HEK293 (cell line): ENCODE measurements around the gene KRT17.
"Not testable (repeated sequence)": the region's sequence is repeated elsewhere in the genome, so short reads cannot be mapped to it uniquely, and the experiment has no call there.

Experiments
- CTCF ChIA-PET: fragments of 350-600 bp; formaldehyde crosslinking; extraction: SDS; loops from one replicate; lab custom pipeline; 2021; ENCODE audit warnings: antibody characterized with exemption; lab: Yijun Ruan, JAX
- POLR2A ChIA-PET: fragments of 300-600 bp; formaldehyde crosslinking; extraction: SDS; loops from one replicate; lab custom pipeline; 2020; ENCODE audit warnings: antibody characterized with exemption, inconsistent platforms; lab: Yijun Ruan, JAX
- H3K27ac ChIP-seq: fragments of 200-500 bp; sonication (Bioruptor generic); 2 replicates; pipeline ENCODE4 v1.5.1; 2014; ENCODE audit warnings: low read depth, low read length, control low read depth, inconsistent platforms; ENCODE audit errors: extremely low read depth
- H3K36me3 ChIP-seq, 2 experiments: fragments of 200-500 bp in 1 of 2; sonication (Bioruptor generic) in 1 of 2; 1 replicate in 1 of 2; 2 replicates in 1 of 2; pipeline ENCODE4 v1.5.1; 2014 to 2017; ENCODE audit warnings: inconsistent platforms in 2 of 2, low read length in 2 of 2; ENCODE audit not compliant: control insufficient read depth in 2 of 2, insufficient read depth in 1 of 2
- H3K4me1 ChIP-seq: fragments of 200-500 bp; sonication (Bioruptor generic); 2 replicates; pipeline ENCODE4 v1.5.1; 2014; ENCODE audit warnings: mild to moderate bottlenecking, low read length, inconsistent platforms; ENCODE audit not compliant: control insufficient read depth, insufficient read depth
- H3K4me3 ChIP-seq: 2 replicates; pipeline ENCODE4 v1.5.1; 2011; ENCODE audit warnings: low read depth, mild to moderate bottlenecking, control low read depth, low read length, moderate library complexity
- H3K9me3 ChIP-seq: fragments of 200-500 bp; sonication (Bioruptor generic); 2 replicates; pipeline ENCODE4 v1.5.1; 2014; ENCODE audit warnings: low read depth, low read length, inconsistent platforms; ENCODE audit not compliant: control insufficient read depth, insufficient read depth
- KLF9 ChIP-seq: fragments of 450-650 bp; formaldehyde crosslinking; IDR thresholded peaks from 2 replicates; pipeline ENCODE4 v1.5.1; 2016; ENCODE audit warnings: missing biosample characterization, missing genetic modification characterization, low read depth
- OSR2 ChIP-seq: fragments of 450-650 bp; formaldehyde crosslinking; IDR thresholded peaks from 2 replicates; pipeline ENCODE4 v1.5.1; 2016; ENCODE audit warnings: missing biosample characterization, missing genetic modification characterization
- REPIN1 ChIP-seq: fragments of 450-650 bp; formaldehyde crosslinking; IDR thresholded peaks from 2 replicates; pipeline ENCODE4 v1.5.1; 2017; ENCODE audit warnings: missing biosample characterization, missing genetic modification characterization, low read depth
- ZBTB8A ChIP-seq: fragments of 450-650 bp; formaldehyde crosslinking; IDR thresholded peaks from 2 replicates; pipeline ENCODE4 v1.5.1; 2016; ENCODE audit warnings: missing biosample characterization, missing genetic modification characterization
- ZNF140 ChIP-seq: fragments of 450-650 bp; formaldehyde crosslinking; IDR thresholded peaks from 2 replicates; pipeline ENCODE4 v1.5.1; 2016; ENCODE audit warnings: missing biosample characterization, missing genetic modification characterization
- ZNF19 ChIP-seq: fragments of 450-650 bp; formaldehyde crosslinking; IDR thresholded peaks from 2 replicates; pipeline ENCODE4; 2016; ENCODE audit warnings: missing biosample characterization, missing genetic modification characterization, low read depth
- ZNF266 ChIP-seq: fragments of 450-650 bp; formaldehyde crosslinking; IDR thresholded peaks from 2 replicates; pipeline ENCODE4 v1.5.1; 2016; ENCODE audit warnings: missing biosample characterization, missing genetic modification characterization, low read depth
- ZNF311 ChIP-seq: fragments of 450-650 bp; formaldehyde crosslinking; IDR thresholded peaks from 2 replicates; pipeline ENCODE4 v1.5.1; 2017; ENCODE audit warnings: missing biosample characterization, missing genetic modification characterization, borderline replicate concordance
- ZNF433 ChIP-seq: fragments of 450-650 bp; formaldehyde crosslinking; IDR thresholded peaks from 2 replicates; pipeline ENCODE4 v1.5.1; 2016; ENCODE audit warnings: missing biosample characterization, missing genetic modification characterization, low read depth
- ZNF473 ChIP-seq: fragments of 450-650 bp; formaldehyde crosslinking; IDR thresholded peaks from 2 replicates; pipeline ENCODE4 v1.5.1; 2017; ENCODE audit warnings: missing biosample characterization, missing genetic modification characterization
- ZNF48 ChIP-seq: fragments of 450-650 bp; formaldehyde crosslinking; IDR thresholded peaks from 2 replicates; pipeline ENCODE4 v1.5.1; 2016; ENCODE audit warnings: missing biosample characterization, missing genetic modification characterization
- ZNF558 ChIP-seq: fragments of 450-650 bp; formaldehyde crosslinking; IDR thresholded peaks from 2 replicates; pipeline ENCODE4 v1.5.1; 2016; ENCODE audit warnings: missing biosample characterization, missing genetic modification characterization
- ZNF707 ChIP-seq: fragments of 450-650 bp; formaldehyde crosslinking; IDR thresholded peaks from 2 replicates; pipeline ENCODE4 v1.5.1; 2016; ENCODE audit warnings: missing biosample characterization, missing genetic modification characterization
- ZNF776 ChIP-seq: fragments of 450-650 bp; formaldehyde crosslinking; IDR thresholded peaks from 2 replicates; pipeline ENCODE4 v1.5.0; 2017; ENCODE audit warnings: missing biosample characterization, missing genetic modification characterization, borderline replicate concordance
- TF ChIP-seq, protein P1 (sequence below): fragments of 450-650 bp; formaldehyde crosslinking; IDR thresholded peaks from 2 replicates; pipeline ENCODE4 v1.5.1; 2016; ENCODE audit warnings: missing biosample characterization, missing genetic modification characterization
- TF ChIP-seq, protein P2 (sequence below): fragments of 450-650 bp; formaldehyde crosslinking; IDR thresholded peaks from 2 replicates; pipeline ENCODE4 v1.5.1; 2016; ENCODE audit warnings: missing biosample characterization, missing genetic modification characterization, borderline replicate concordance
- TF ChIP-seq, protein P3 (sequence below): fragments of 450-650 bp; formaldehyde crosslinking; IDR thresholded peaks from 2 replicates; pipeline ENCODE4 v1.5.1; 2016; ENCODE audit warnings: missing biosample characterization, missing genetic modification characterization
- TF ChIP-seq, protein P4 (sequence below): fragments of 450-650 bp; formaldehyde crosslinking; IDR thresholded peaks from 2 replicates; pipeline ENCODE4 v1.5.0; 2017; ENCODE audit warnings: missing biosample characterization, missing genetic modification characterization, borderline replicate concordance

Gene KRT17

DNA sequence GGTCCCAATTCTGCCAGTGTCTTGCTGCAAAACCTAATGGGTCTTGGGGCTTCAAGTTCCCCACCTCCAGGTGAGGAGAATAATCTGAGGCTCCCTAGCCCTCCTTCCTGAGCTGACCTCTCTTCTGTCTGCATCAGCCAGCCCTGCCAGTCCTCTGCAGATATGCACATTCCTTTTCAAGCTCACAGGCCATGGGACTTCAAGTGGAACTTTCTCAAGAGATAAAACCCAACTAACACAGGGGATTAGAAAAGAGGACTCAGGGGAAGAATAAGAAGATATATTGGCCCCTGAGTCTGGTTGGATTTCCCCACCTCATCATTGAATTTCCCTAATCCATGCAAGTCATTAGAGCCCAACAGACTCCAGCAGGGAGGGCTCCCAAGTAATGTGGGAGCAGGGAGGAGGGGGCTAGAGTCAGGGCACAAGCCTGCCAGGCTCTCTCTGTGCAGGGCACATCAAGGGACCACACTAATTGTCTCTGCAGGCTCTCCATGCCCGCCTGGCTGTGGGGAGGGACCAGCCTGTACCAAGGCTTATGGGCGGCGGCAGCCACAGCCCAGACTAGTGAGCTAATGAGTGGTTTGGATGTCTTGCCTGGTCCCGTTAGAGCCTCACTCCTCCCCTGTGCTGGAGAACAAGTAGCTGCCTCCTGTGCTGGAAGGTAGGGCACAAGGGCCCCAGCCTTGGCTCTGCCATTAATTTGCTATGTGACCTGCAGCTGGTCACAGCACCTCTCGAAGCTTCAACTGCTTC lies 38.9 kb downstream of the KRT17 start:
- ChIA-PET CTCF (interaction anchor here (1.4 to 2.0 kb wide), 2 partner anchors 37 to 63 kb away, joined by 4 to 10 read pairs; no protein-coding TSS in a partner anchor), POLR2A (no interaction called here)
- Histone ChIP-seq H3K4me3 (no peak overlapping the region), H3K4me1 (no peaks in the 10 kb centered on the region), H3K27ac (no peak overlapping the region), H3K36me3 (no peaks in the 10 kb centered on the region), H3K9me3 (no peaks in the 10 kb centered on the region)
- no peak for TF ChIP-seq ZNF433
- TF ChIP-seq ZNF48 (tag by site-specific recombination): no peak
- no peak for TF ChIP-seq ZNF473 (tag by site-specific recombination)
- TF ChIP-seq ZNF140 (tag by site-specific recombination): no peak
- TF ChIP-seq, protein P1, sequence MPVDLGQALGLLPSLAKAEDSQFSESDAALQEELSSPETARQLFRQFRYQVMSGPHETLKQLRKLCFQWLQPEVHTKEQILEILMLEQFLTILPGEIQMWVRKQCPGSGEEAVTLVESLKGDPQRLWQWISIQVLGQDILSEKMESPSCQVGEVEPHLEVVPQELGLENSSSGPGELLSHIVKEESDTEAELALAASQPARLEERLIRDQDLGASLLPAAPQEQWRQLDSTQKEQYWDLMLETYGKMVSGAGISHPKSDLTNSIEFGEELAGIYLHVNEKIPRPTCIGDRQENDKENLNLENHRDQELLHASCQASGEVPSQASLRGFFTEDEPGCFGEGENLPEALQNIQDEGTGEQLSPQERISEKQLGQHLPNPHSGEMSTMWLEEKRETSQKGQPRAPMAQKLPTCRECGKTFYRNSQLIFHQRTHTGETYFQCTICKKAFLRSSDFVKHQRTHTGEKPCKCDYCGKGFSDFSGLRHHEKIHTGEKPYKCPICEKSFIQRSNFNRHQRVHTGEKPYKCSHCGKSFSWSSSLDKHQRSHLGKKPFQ (tag by site-specific recombination): no peak
- TF ChIP-seq KLF9 (tag by site-specific recombination): no peak
- no peak for TF ChIP-seq ZNF266 (tag by site-specific recombination)
- TF ChIP-seq ZNF558: no peak
- TF ChIP-seq OSR2 (tag by site-specific recombination): no peak
- TF ChIP-seq, protein P2, sequence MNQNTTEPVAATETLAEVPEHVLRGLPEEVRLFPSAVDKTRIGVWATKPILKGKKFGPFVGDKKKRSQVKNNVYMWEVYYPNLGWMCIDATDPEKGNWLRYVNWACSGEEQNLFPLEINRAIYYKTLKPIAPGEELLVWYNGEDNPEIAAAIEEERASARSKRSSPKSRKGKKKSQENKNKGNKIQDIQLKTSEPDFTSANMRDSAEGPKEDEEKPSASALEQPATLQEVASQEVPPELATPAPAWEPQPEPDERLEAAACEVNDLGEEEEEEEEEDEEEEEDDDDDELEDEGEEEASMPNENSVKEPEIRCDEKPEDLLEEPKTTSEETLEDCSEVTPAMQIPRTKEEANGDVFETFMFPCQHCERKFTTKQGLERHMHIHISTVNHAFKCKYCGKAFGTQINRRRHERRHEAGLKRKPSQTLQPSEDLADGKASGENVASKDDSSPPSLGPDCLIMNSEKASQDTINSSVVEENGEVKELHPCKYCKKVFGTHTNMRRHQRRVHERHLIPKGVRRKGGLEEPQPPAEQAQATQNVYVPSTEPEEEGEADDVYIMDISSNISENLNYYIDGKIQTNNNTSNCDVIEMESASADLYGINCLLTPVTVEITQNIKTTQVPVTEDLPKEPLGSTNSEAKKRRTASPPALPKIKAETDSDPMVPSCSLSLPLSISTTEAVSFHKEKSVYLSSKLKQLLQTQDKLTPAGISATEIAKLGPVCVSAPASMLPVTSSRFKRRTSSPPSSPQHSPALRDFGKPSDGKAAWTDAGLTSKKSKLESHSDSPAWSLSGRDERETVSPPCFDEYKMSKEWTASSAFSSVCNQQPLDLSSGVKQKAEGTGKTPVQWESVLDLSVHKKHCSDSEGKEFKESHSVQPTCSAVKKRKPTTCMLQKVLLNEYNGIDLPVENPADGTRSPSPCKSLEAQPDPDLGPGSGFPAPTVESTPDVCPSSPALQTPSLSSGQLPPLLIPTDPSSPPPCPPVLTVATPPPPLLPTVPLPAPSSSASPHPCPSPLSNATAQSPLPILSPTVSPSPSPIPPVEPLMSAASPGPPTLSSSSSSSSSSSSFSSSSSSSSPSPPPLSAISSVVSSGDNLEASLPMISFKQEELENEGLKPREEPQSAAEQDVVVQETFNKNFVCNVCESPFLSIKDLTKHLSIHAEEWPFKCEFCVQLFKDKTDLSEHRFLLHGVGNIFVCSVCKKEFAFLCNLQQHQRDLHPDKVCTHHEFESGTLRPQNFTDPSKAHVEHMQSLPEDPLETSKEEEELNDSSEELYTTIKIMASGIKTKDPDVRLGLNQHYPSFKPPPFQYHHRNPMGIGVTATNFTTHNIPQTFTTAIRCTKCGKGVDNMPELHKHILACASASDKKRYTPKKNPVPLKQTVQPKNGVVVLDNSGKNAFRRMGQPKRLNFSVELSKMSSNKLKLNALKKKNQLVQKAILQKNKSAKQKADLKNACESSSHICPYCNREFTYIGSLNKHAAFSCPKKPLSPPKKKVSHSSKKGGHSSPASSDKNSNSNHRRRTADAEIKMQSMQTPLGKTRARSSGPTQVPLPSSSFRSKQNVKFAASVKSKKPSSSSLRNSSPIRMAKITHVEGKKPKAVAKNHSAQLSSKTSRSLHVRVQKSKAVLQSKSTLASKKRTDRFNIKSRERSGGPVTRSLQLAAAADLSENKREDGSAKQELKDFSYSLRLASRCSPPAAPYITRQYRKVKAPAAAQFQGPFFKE (tag by site-specific recombination): no peak
- no peak for TF ChIP-seq ZNF19 (tag by site-specific recombination)
- TF ChIP-seq, protein P3, sequence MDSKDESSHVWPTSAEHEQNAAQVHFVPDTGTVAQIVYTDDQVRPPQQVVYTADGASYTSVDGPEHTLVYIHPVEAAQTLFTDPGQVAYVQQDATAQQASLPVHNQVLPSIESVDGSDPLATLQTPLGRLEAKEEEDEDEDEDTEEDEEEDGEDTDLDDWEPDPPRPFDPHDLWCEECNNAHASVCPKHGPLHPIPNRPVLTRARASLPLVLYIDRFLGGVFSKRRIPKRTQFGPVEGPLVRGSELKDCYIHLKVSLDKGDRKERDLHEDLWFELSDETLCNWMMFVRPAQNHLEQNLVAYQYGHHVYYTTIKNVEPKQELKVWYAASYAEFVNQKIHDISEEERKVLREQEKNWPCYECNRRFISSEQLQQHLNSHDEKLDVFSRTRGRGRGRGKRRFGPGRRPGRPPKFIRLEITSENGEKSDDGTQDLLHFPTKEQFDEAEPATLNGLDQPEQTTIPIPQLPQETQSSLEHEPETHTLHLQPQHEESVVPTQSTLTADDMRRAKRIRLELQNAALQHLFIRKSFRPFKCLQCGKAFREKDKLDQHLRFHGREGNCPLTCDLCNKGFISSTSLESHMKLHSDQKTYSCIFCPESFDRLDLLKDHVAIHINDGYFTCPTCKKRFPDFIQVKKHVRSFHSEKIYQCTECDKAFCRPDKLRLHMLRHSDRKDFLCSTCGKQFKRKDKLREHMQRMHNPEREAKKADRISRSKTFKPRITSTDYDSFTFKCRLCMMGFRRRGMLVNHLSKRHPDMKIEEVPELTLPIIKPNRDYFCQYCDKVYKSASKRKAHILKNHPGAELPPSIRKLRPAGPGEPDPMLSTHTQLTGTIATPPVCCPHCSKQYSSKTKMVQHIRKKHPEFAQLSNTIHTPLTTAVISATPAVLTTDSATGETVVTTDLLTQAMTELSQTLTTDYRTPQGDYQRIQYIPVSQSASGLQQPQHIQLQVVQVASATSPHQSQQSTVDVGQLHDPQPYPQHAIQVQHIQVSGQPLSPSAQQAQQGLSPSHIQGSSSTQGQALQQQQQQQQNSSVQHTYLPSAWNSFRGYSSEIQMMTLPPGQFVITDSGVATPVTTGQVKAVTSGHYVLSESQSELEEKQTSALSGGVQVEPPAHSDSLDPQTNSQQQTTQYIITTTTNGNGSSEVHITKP (tag by site-specific recombination): no peak
- TF ChIP-seq REPIN1: no peak
- TF ChIP-seq, protein P4, sequence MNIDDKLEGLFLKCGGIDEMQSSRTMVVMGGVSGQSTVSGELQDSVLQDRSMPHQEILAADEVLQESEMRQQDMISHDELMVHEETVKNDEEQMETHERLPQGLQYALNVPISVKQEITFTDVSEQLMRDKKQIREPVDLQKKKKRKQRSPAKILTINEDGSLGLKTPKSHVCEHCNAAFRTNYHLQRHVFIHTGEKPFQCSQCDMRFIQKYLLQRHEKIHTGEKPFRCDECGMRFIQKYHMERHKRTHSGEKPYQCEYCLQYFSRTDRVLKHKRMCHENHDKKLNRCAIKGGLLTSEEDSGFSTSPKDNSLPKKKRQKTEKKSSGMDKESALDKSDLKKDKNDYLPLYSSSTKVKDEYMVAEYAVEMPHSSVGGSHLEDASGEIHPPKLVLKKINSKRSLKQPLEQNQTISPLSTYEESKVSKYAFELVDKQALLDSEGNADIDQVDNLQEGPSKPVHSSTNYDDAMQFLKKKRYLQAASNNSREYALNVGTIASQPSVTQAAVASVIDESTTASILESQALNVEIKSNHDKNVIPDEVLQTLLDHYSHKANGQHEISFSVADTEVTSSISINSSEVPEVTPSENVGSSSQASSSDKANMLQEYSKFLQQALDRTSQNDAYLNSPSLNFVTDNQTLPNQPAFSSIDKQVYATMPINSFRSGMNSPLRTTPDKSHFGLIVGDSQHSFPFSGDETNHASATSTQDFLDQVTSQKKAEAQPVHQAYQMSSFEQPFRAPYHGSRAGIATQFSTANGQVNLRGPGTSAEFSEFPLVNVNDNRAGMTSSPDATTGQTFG (tag by site-specific recombination): no peak
- TF ChIP-seq ZNF311 (tag by site-specific recombination): no peak
- no peak for TF ChIP-seq ZNF776 (tag by site-specific recombination)
- TF ChIP-seq ZNF707 (tag by site-specific recombination): no peak
- TF ChIP-seq ZBTB8A: no peak

DNA sequence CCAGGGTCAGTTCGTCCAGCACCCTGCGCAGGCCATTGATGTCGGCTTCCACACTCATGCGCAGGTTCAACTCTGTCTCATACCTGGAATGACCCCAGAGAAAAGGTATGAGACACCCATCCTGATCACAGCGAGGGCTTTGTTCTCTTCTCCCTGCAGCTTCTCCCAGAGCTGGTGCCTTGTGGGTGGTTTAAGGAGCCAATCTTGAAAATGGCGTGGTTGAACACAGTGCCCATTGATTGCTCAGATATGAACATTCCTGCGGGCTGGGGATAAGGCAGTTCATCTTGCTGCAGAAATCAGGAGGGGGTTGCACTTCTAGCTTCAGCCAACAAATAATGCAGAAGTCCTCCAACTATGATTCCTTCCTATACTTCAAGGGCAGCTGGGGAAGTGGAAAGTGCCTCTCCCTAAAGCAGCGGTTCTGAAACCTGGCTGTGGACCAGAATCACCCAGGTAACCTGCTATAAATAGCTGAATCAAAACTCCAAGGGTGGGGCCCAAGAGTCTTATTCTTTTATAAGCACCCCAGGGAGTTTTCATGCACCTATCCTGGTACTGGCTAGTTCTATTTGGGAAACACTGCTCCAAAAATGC lies 39.9 kb downstream of the KRT17 start:
- CTCF ChIA-PET: interaction anchor here (1.4 to 2.0 kb wide), 2 partner anchors 36 to 64 kb away, joined by 4 to 10 read pairs; no protein-coding TSS in a partner anchor
- H3K4me1 ChIP-seq, H3K36me3 ChIP-seq, H3K9me3 ChIP-seq, POLR2A ChIA-PET, H3K4me3 ChIP-seq, H3K27ac ChIP-seq: not testable (repeated sequence)
